Measurements from ENCODE around the gene GPR78. TPM values are rescaled to one million over a fixed set of nuclear protein-coding genes. Genes with fewer than 3 reads are reported as not detected.

Gene GPR78
- 0.15 to 1.2 TPM (median 0.44 TPM) in 3 replicates for total RNA-seq
- long read RNA-seq, result 0 reads

DNA sequence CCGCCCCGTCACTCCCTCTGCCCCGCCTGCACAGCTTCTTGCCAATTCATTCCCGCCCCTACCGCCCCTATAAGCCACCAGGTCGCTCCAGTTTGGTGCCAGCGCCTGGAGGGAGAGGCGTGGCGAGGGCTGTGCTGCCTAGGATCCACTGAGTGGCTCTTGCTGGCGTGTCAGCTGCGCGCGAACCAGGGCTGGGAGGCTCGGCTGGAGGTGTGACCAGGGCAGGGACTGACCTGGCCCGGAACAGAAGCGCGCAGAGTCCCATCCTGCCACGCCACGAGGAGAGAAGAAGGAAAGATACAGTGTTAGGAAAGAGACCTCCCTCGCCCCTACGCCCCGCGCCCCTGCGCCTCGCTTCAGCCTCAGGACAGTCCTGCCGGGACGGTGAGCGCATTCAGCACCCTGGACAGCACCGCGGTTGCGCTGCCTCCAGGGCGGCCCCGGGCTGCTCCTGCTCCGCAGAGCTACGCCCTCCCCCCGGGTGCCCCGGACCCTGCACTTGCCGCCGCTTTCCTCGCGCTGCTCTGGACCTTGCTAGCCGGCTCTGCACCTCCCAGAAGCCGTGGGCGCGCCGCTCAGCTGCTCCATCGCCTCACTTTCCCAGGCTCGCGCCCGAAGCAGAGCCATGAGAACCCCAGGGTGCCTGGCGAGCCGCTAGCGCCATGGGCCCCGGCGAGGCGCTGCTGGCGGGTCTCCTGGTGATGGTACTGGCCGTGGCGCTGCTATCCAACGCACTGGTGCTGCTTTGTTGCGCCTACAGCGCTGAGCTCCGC lies at the start of gene GPR78:
TSS of gene GPR78 (plus strand) at position 72 of the 773 bp plus-strand sequence. CDS start at position 663, 591 bp downstream.
- H3K4me1 Mint-ChIP-seq (ENCODE audit: low read depth), result no peaks in the 10 kb centered on the region
- H3K36me3 Mint-ChIP-seq (ENCODE audit: low read depth), result no peaks in the 10 kb centered on the region
- no peak for DNase-seq (ENCODE audit: low spot score)
- no peak within 1 kb of the TSS for H3K4me3 Mint-ChIP-seq (ENCODE audit: unreplicated experiment)
- H3K27ac Mint-ChIP-seq (ENCODE audit: unreplicated experiment), result no peak within 1 kb of the TSS
- TF ChIP-seq, protein P1, sequence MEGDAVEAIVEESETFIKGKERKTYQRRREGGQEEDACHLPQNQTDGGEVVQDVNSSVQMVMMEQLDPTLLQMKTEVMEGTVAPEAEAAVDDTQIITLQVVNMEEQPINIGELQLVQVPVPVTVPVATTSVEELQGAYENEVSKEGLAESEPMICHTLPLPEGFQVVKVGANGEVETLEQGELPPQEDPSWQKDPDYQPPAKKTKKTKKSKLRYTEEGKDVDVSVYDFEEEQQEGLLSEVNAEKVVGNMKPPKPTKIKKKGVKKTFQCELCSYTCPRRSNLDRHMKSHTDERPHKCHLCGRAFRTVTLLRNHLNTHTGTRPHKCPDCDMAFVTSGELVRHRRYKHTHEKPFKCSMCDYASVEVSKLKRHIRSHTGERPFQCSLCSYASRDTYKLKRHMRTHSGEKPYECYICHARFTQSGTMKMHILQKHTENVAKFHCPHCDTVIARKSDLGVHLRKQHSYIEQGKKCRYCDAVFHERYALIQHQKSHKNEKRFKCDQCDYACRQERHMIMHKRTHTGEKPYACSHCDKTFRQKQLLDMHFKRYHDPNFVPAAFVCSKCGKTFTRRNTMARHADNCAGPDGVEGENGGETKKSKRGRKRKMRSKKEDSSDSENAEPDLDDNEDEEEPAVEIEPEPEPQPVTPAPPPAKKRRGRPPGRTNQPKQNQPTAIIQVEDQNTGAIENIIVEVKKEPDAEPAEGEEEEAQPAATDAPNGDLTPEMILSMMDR (IDR thresholded peaks at IDR 0.05), result no peak
- no peaks in the 10 kb centered on the region for H3K9me3 Mint-ChIP-seq (ENCODE audit: low read depth)
- H3K27me3 Mint-ChIP-seq (ENCODE audit: low read depth), result peaks cover 56% of the 10 kb centered on the region

DNA sequence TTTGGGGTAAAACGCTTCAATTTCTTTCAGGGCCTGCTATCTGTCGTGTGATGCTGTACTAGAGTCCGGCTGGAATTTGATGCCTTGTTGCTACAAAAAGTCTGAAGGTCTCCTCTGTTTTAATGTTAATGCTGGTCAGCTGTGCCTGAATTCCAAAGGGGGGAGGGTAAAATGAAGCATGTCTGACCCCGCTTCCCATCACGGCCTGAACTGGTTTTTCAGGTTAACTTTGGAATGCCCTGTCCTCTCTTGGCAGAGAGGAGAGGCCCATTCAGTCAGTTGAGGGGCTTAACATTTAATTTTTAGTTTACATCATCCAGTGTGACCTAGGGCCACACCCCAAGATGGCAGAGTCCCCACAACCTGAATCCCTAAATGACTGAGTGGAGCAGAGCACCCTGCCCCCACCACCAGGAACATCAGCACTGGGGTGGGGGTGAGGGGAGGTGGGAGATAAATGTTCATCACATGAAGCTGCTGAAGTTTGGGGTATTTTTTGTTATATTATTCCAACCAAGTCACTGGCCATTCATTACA lies 47.9 kb upstream of the GPR78 start:
- TF ChIP-seq, protein P1 (IDR thresholded peaks at IDR 0.05), result no peak
- Mint-ChIP-seq H3K27me3 (ENCODE audit: low read depth) (no peaks in the 10 kb centered on the region), H3K36me3 (ENCODE audit: low read depth) (no peaks in the 10 kb centered on the region), H3K27ac (ENCODE audit: unreplicated experiment) (no peak overlapping the region), H3K4me1 (ENCODE audit: low read depth) (peaks cover 21% of the 10 kb centered on the region), H3K9me3 (ENCODE audit: low read depth) (no peaks in the 10 kb centered on the region), H3K4me3 (ENCODE audit: unreplicated experiment) (no peak overlapping the region)
- peak; percentile 20 for DNase-seq (ENCODE audit: low spot score)

DNA sequence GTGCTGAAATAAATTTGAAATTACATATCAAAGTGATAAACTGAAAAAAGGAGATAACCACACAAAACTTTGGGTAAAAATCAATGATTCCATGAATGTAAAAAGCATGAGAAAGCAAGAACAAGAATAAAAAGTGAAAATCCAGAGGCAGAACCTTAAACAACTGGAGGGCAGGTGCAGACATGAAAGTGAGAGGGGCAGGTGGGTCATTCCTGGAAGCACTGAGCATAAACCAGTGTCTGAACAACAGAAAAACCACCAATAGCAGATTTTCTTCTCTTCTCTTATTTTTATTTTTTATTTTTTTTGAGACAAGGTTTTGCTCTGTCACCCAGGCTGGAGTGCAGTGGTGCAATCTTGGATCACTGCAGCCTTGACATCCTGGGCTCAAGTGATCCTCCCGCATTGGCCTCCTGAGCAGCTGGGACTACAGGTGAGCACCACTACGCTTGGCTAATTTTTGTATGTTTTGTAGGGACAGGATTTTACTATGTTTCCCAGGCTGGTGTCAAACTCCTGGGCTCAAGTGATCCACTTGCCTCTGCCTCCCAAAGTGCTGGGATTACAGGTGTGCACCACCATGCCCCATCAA lies 46.8 kb upstream of the GPR78 start:
- Mint-ChIP-seq H3K27ac (ENCODE audit: unreplicated experiment) (no peak overlapping the region), H3K4me1 (ENCODE audit: low read depth) (peaks cover 21% of the 10 kb centered on the region), H3K36me3 (ENCODE audit: low read depth) (no peaks in the 10 kb centered on the region), H3K9me3 (ENCODE audit: low read depth) (no peaks in the 10 kb centered on the region), H3K4me3 (ENCODE audit: unreplicated experiment) (no peak overlapping the region), H3K27me3 (ENCODE audit: low read depth) (no peaks in the 10 kb centered on the region)
- DNase-seq (ENCODE audit: low spot score), result peak; percentile 4
- TF ChIP-seq, protein P1 (IDR thresholded peaks at IDR 0.05), result no peak

DNA sequence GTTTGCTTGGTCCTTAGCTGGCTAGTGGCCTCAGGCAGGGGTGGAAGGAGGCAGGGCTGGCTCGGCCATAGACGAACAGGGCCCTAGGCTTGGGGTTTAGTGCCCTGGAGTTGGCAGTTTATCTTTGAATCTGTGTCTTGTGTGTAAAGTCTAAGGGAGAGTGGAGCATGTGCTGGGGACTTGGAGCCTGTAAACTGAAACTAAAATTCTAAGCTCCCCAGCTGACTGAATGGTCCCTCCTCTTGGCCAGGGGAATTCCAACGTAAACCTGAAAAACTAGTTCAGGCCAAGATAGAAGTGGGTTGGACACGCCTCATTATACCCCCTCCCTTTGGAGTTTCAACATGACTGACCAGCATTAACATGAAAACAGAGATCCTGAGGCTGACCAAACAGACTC lies 46.1 kb upstream of the GPR78 start:
- Mint-ChIP-seq H3K4me1 (ENCODE audit: low read depth) (peaks cover 15% of the 10 kb centered on the region), H3K4me3 (ENCODE audit: unreplicated experiment) (no peak overlapping the region), H3K27me3 (ENCODE audit: low read depth) (no peaks in the 10 kb centered on the region), H3K9me3 (ENCODE audit: low read depth) (no peaks in the 10 kb centered on the region), H3K36me3 (ENCODE audit: low read depth) (no peaks in the 10 kb centered on the region), H3K27ac (ENCODE audit: unreplicated experiment) (peak overlapping the region; percentile 9)
- TF ChIP-seq, protein P1 (IDR thresholded peaks at IDR 0.05), result no peak
- no peak for DNase-seq (ENCODE audit: low spot score)

DNA sequence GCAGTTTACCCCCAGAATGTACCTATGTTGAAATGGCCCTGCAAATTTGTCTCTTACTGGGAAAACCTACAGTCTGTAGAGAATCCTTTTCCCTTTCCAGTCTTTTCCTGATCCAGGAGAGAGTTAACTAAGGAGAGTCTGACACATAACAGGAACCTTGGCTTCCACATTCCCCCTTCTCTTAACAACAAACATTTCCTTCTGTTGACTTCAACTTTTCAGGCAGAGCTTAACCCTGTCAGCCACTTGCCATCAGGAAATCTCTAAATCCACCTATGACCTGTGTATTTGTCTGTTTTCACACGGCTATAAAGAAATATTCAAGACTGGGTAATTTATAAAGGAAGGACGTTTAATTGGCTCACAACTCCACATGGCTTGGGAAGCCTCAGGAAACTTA lies 45.6 kb upstream of the GPR78 start:
- DNase-seq (ENCODE audit: low spot score), result no peak
- H3K4me1 Mint-ChIP-seq (ENCODE audit: low read depth), result peaks cover 15% of the 10 kb centered on the region
- no peaks in the 10 kb centered on the region for H3K27me3 Mint-ChIP-seq (ENCODE audit: low read depth)
- no peaks in the 10 kb centered on the region for H3K36me3 Mint-ChIP-seq (ENCODE audit: low read depth)
- peak overlapping the region; percentile 9 for H3K27ac Mint-ChIP-seq (ENCODE audit: unreplicated experiment)
- TF ChIP-seq, protein P1 (IDR thresholded peaks at IDR 0.05), result no peak
- no peaks in the 10 kb centered on the region for H3K9me3 Mint-ChIP-seq (ENCODE audit: low read depth)
- H3K4me3 Mint-ChIP-seq (ENCODE audit: unreplicated experiment), result no peak overlapping the region

All from chondrocyte (in vitro differentiated cells).